Measurements from ENCODE around the gene NPNT. TPM values are rescaled to one million over a fixed set of nuclear protein-coding genes. Genes with fewer than 3 reads are reported as not detected.
"Not testable (repeated sequence)": the region's sequence is repeated elsewhere in the genome, so short reads cannot be mapped to it uniquely, and the experiment has no call there.

NPNT gene
- total RNA-seq, 1 experiment from 2014 or later, result 1.4 TPM

GRCh38 chr4:105845559-105845958 is 49.7 kb upstream of the NPNT start:
- no peaks in the 10 kb centered on the region for H3K9me3 Mint-ChIP-seq
- H3K4me3 Mint-ChIP-seq, result no peak overlapping the region
- H3K4me1 Mint-ChIP-seq, result peaks cover 14% of the 10 kb centered on the region
- DNase-seq (ENCODE audit: low spot score) (no peak), ATAC-seq (peak; percentile 68)
- TF ChIP-seq NR3C1 (CRISPR knock-in tag; conservative IDR thresholded peaks at IDR 0.05; ENCODE audit: low read depth) (no peak), ELF4 (CRISPR knock-in tag; IDR thresholded peaks at IDR 0.05; ENCODE audit: low read depth) (no peak), SP1 (CRISPR knock-in tag; conservative IDR thresholded peaks at IDR 0.05) (no peak), ETV6 (CRISPR knock-in tag; IDR thresholded peaks at IDR 0.05) (no peak), ZNF512 (CRISPR knock-in tag; IDR thresholded peaks at IDR 0.05; ENCODE audit: borderline replicate concordance) (no peak)
- peaks cover 9% of the 10 kb centered on the region for H3K36me3 Mint-ChIP-seq
- H3K27me3 Mint-ChIP-seq (ENCODE audit: low read depth), result no peaks in the 10 kb centered on the region
- ChIA-PET POLR2A (no interaction called here), CTCF (no interaction called here)
- peak overlapping the region; percentile 43; the same call in 1 of the 2 replicates for H3K27ac Mint-ChIP-seq

- POLR2A ChIA-PET; H3K4me3 Mint-ChIP-seq; H3K27me3 Mint-ChIP-seq (ENCODE audit: low read depth); ATAC-seq; CTCF ChIA-PET; DNase-seq (ENCODE audit: low spot score); H3K27ac Mint-ChIP-seq: not testable (repeated sequence)
- H3K4me1 Mint-ChIP-seq, result peaks cover 14% of the 10 kb centered on the region
- H3K36me3 Mint-ChIP-seq, result peaks cover 13% of the 10 kb centered on the region
- peaks cover 11% of the 10 kb centered on the region for H3K9me3 Mint-ChIP-seq
These were observed 46.9 kb upstream of the NPNT start for GRCh38 chr4:105848359-105848758.

GRCh38 chr4:105851196-105851595 is 44.1 kb upstream of the NPNT start:
- Mint-ChIP-seq H3K36me3 (peaks cover 21% of the 10 kb centered on the region), H3K4me1 (no peaks in the 10 kb centered on the region), H3K27ac (no peak overlapping the region), H3K27me3 (ENCODE audit: low read depth) (no peaks in the 10 kb centered on the region), H3K9me3 (peaks cover 33% of the 10 kb centered on the region), H3K4me3 (no peak overlapping the region)
- POLR2A ChIA-PET, result no interaction called here
- DNase-seq (ENCODE audit: low spot score) (no peak), ATAC-seq (no peak)
- CTCF ChIA-PET, result no interaction called here
- TF ChIP-seq SMAD4 (CRISPR knock-in tag; IDR thresholded peaks at IDR 0.05), result no peak
- no peak for TF ChIP-seq MAX (CRISPR knock-in tag; IDR thresholded peaks at IDR 0.05)
- no peak for TF ChIP-seq NFATC4 (CRISPR knock-in tag; IDR thresholded peaks at IDR 0.05)
- TF ChIP-seq GRHL2 (CRISPR knock-in tag; IDR thresholded peaks at IDR 0.05; ENCODE audit: insufficient replicate concordance, severe bottlenecking), result no peak
- no peak for TF ChIP-seq CTCF (IDR thresholded peaks at IDR 0.05)
- TF ChIP-seq ARID4B (CRISPR knock-in tag; IDR thresholded peaks at IDR 0.05; ENCODE audit: borderline replicate concordance), result no peak
- TF ChIP-seq E2F4 (CRISPR knock-in tag; IDR thresholded peaks at IDR 0.05; ENCODE audit: borderline replicate concordance, low read depth), result no peak
- TF ChIP-seq NR2C2 (CRISPR knock-in tag; IDR thresholded peaks at IDR 0.05), result no peak
- TF ChIP-seq ZNF219 (CRISPR knock-in tag; IDR thresholded peaks at IDR 0.05; ENCODE audit: borderline replicate concordance), result no peak
- TF ChIP-seq E2F5 (CRISPR knock-in tag; IDR thresholded peaks at IDR 0.05), result no peak
- TF ChIP-seq ZNF512 (CRISPR knock-in tag; IDR thresholded peaks at IDR 0.05; ENCODE audit: borderline replicate concordance), result no peak
- TF ChIP-seq AR (CRISPR knock-in tag; IDR thresholded peaks at IDR 0.05), result no peak
- TF ChIP-seq SMAD3 (CRISPR knock-in tag; IDR thresholded peaks at IDR 0.05; ENCODE audit: borderline replicate concordance), result no peak
